Measurements from ENCODE around the gene SLC22A31.

The SLC22A31 gene

DNA sequence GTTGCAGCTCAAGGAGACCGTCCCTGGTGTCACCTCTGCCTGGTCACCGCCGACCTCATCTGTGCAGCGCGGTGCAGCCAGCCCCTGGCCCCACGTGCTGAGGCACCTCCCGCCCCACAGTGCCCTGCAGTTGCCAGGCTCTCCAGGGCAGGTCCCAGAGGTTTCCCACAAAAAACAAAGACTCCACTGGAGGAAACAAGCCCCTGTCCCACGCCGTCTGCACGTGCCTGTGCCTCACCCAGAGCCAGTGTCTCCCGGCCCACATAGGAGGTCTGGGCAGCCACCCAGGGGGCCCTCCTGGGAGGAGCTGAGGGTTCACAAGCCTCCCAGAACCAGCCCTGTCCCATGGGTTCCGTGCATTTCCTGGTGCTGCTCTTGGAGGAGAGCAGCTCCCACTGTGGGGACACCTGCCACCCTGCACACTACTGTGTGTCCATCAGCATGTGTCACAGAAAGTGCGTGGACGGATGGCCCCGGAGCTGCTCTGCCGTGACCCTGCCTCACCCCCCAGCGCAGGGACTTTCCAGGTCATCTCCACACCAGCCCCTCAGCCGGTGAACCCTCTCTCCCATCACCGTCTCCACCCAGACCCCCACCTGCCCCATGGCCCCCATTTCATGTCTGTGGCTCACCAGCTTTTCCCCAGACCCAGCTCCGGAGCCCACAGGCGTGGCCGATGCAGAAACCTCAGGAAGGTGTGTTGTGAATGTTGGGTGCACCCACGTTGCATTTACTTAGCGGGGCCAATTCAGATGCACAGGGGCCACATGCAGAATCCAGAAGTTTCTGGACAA is 45.8 kb downstream of the SLC22A31 start:
- Histone ChIP-seq H2AFZ (ENCODE audit: low read depth, low read length) (no peak overlapping the region), H3K4me1 (ENCODE audit: low read length) (peaks cover 9% of the 10 kb centered on the region), H3K36me3 (replicated peaks; ENCODE audit: low read depth, low read length) (peaks cover 24% of the 10 kb centered on the region), H3K79me2 (ENCODE audit: low read length) (no peaks in the 10 kb centered on the region), H4K20me1 (ENCODE audit: insufficient read depth, low read length) (peaks cover 3% of the 10 kb centered on the region; the same call in 1 of the 2 replicates), H3K27ac (ENCODE audit: low read length) (no peak overlapping the region), H3K27me3 (ENCODE audit: low read depth, low read length) (no peaks in the 10 kb centered on the region), H3K9me3 (ENCODE audit: insufficient read depth, low read length) (peaks cover 3% of the 10 kb centered on the region; the same call in 1 of the 2 replicates), H3K4me3 (ENCODE audit: low read length) (no peak overlapping the region), H3K9ac (ENCODE audit: low read length) (no peak overlapping the region), H3K4me2 (ENCODE audit: low read length) (no peak overlapping the region)
- TF ChIP-seq, protein P1, sequence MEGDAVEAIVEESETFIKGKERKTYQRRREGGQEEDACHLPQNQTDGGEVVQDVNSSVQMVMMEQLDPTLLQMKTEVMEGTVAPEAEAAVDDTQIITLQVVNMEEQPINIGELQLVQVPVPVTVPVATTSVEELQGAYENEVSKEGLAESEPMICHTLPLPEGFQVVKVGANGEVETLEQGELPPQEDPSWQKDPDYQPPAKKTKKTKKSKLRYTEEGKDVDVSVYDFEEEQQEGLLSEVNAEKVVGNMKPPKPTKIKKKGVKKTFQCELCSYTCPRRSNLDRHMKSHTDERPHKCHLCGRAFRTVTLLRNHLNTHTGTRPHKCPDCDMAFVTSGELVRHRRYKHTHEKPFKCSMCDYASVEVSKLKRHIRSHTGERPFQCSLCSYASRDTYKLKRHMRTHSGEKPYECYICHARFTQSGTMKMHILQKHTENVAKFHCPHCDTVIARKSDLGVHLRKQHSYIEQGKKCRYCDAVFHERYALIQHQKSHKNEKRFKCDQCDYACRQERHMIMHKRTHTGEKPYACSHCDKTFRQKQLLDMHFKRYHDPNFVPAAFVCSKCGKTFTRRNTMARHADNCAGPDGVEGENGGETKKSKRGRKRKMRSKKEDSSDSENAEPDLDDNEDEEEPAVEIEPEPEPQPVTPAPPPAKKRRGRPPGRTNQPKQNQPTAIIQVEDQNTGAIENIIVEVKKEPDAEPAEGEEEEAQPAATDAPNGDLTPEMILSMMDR (IDR thresholded peaks at IDR 0.05; ENCODE audit: low read depth, low read length) = no peak
- no peak for TF ChIP-seq EZH2phosphoT487 (IDR thresholded peaks at IDR 0.05; ENCODE audit: low read depth)

DNA sequence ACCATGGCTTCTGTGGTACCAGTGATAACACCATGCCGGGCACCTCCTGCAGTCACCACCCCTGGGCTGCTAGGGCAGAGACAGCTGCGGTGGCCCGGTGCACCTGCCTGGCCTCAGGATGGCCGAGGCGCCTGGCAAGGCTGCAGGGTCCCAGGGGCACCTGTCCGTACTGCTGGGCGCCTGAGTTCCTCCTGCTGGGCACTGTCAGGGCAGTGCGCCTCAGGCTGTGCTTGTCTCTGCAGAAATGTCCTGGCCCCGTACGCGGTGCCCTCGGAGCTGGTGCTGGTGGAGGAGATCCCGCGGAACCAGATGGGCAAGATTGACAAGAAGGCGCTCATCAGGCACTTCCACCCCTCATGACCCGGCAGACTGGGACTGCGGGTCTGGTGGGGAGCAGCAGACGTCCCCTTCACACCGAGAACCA is 46.5 kb downstream of the SLC22A31 start:
- H3K4me1 ChIP-seq (ENCODE audit: low read length) = peaks cover 9% of the 10 kb centered on the region
- H3K9ac ChIP-seq (ENCODE audit: low read length) = no peak overlapping the region
- no peak overlapping the region for H3K4me2 ChIP-seq (ENCODE audit: low read length)
- TF ChIP-seq, protein P1 (IDR thresholded peaks at IDR 0.05; ENCODE audit: low read depth, low read length) = no peak
- no peak for TF ChIP-seq EZH2phosphoT487 (IDR thresholded peaks at IDR 0.05; ENCODE audit: low read depth)
- no peak overlapping the region for H3K4me3 ChIP-seq (ENCODE audit: low read length)
- H3K27ac ChIP-seq (ENCODE audit: low read length) = no peak overlapping the region
- H4K20me1 ChIP-seq (ENCODE audit: insufficient read depth, low read length) = peaks cover 3% of the 10 kb centered on the region; the same call in 1 of the 2 replicates
- H3K79me2 ChIP-seq (ENCODE audit: low read length) = no peaks in the 10 kb centered on the region
- no peak overlapping the region for H2AFZ ChIP-seq (ENCODE audit: low read depth, low read length)
- H3K9me3 ChIP-seq (ENCODE audit: insufficient read depth, low read length) = peaks cover 10% of the 10 kb centered on the region
- peaks cover 32% of the 10 kb centered on the region for H3K36me3 ChIP-seq (replicated peaks; ENCODE audit: low read depth, low read length)
- no peaks in the 10 kb centered on the region for H3K27me3 ChIP-seq (ENCODE audit: low read depth, low read length)

DNA sequence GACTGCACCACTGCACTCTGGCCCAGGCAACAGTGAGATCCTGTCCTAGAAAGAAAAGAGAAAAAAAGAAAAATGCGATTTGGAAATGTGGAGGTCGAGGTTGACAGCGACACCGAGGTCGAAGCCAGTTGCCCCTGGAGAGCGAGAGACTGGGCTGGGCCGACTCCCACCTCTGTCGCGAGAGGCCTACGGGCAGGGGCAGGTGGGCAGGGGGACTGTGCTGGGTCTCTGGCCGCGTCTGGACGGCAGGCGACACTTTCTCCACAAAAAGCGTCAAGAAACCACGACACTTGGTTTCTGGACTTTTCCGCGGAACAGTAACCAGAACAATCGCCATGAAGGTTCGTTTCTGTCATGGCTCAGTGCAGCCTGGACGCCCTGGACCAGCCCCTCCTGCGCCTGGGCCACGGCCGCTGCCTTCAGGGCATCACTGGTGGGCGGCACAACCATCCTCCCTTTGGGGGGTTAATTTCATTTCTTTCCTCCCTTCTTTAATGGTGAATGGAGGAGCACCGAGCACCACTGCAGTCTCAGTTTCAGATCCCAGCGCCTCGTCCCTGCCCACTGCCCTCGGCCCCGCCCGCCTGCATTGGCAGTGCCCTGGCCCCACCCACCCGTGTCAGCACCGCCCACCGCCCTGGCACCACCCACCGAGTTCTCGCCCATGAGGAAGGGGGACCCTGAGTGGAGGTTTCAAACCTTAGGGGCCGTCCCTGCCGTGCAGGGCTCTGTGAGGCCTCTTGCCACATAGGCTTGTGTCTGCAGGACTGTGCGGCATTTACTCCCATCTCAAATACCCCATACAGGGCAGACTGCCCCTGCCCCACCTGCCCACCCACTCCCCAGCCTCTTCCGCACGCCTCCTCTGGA is 47.3 kb downstream of the SLC22A31 start:
- no peak overlapping the region for H3K27ac ChIP-seq (ENCODE audit: low read length)
- no peaks in the 10 kb centered on the region for H3K27me3 ChIP-seq (ENCODE audit: low read depth, low read length)
- no peak overlapping the region for H3K9ac ChIP-seq (ENCODE audit: low read length)
- no peaks in the 10 kb centered on the region for H3K79me2 ChIP-seq (ENCODE audit: low read length)
- peaks cover 11% of the 10 kb centered on the region for H3K9me3 ChIP-seq (ENCODE audit: insufficient read depth, low read length)
- no peak overlapping the region for H3K4me3 ChIP-seq (ENCODE audit: low read length)
- peaks cover 9% of the 10 kb centered on the region for H3K4me1 ChIP-seq (ENCODE audit: low read length)
- H3K4me2 ChIP-seq (ENCODE audit: low read length) = no peak overlapping the region
- peaks cover 39% of the 10 kb centered on the region for H3K36me3 ChIP-seq (replicated peaks; ENCODE audit: low read depth, low read length)
- TF ChIP-seq, protein P1 (IDR thresholded peaks at IDR 0.05; ENCODE audit: low read depth, low read length) = no peak
- no peak for TF ChIP-seq EZH2phosphoT487 (IDR thresholded peaks at IDR 0.05; ENCODE audit: low read depth)
- no peak overlapping the region for H2AFZ ChIP-seq (ENCODE audit: low read depth, low read length)
- H4K20me1 ChIP-seq (ENCODE audit: insufficient read depth, low read length) = peaks cover 3% of the 10 kb centered on the region; the same call in 1 of the 2 replicates

DNA sequence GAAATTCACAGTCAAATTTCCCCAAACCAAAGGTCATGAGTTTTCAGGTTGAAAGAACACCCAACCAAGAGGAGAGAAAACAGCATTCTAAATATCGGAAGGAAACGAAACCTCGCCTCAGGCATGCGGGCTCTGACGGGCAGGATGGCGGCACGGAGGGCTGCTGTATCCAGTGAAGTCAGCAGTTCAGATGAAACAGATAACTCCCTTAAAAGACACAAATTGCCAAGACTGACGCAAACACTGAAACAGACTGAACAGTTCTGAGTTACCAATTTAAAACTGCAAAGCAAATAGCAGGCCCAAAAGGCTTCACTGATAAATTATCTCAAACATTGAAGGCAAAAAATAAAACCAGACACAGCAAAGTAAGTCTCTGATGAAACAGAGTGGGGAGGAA is 49.4 kb downstream of the SLC22A31 start:
- Histone ChIP-seq H4K20me1 (ENCODE audit: insufficient read depth, low read length) (peaks cover 3% of the 10 kb centered on the region; the same call in 1 of the 2 replicates), H3K27ac (ENCODE audit: low read length) (no peak overlapping the region), H3K4me3 (ENCODE audit: low read length) (no peak overlapping the region), H3K4me1 (ENCODE audit: low read length) (peaks cover 9% of the 10 kb centered on the region), H3K27me3 (ENCODE audit: low read depth, low read length) (no peaks in the 10 kb centered on the region), H2AFZ (ENCODE audit: low read depth, low read length) (no peak overlapping the region), H3K36me3 (replicated peaks; ENCODE audit: low read depth, low read length) (peaks cover 52% of the 10 kb centered on the region), H3K4me2 (ENCODE audit: low read length) (no peak overlapping the region), H3K9me3 (ENCODE audit: insufficient read depth, low read length) (peaks cover 8% of the 10 kb centered on the region; the same call in 1 of the 2 replicates), H3K79me2 (ENCODE audit: low read length) (no peaks in the 10 kb centered on the region), H3K9ac (ENCODE audit: low read length) (no peak overlapping the region)
- TF ChIP-seq, protein P1 (IDR thresholded peaks at IDR 0.05; ENCODE audit: low read depth, low read length) = no peak
- no peak for TF ChIP-seq EZH2phosphoT487 (IDR thresholded peaks at IDR 0.05; ENCODE audit: low read depth)
